NCI-H146 treated with DMSO at 0.1 percent for 48 hours (cell line): ENCODE data around the gene EPB42.
A peak's percentile ranks its signal among the peaks of the same experiment; 100 is the strongest.
"Not testable (repeated sequence)": the region's sequence is repeated elsewhere in the genome, so short reads cannot be mapped to it uniquely, and the experiment has no call there.

Experiments
- DNase-seq: peaks from one replicate; lab custom pipeline; 2025; ENCODE audit not compliant: unreplicated experiment; lab: John Stamatoyannopoulos, UW

Gene EPB42

GRCh38 chr15:43213466-43213865 lies 7.4 kb downstream of the EPB42 start:
- DNase-seq, result no peak

GRCh38 chr15:43212951-43213350 lies 7.9 kb downstream of the EPB42 start:
- DNase-seq, result no peak

- no peak for DNase-seq
Observed at GRCh38 chr15:43212299-43212698, 8.5 kb downstream of the EPB42 start.

GRCh38 chr15:43211224-43211735 lies 9.5 kb downstream of the EPB42 start:
- no peak for DNase-seq

- DNase-seq, result no peak
Observed at GRCh38 chr15:43210807-43211206, 10.0 kb downstream of the EPB42 start.

- DNase-seq, result no peak
Observed at GRCh38 chr15:43210172-43210745, 10.6 kb downstream of the EPB42 start.

- DNase-seq, result no peak
Observed at GRCh38 chr15:43209059-43209824, 11.6 kb downstream of the EPB42 start.

GRCh38 chr15:43208052-43209002 lies 12.5 kb downstream of the EPB42 start:
- no peak for DNase-seq

GRCh38 chr15:43207024-43207423 lies 13.8 kb downstream of the EPB42 start:
- DNase-seq, result no peak

- no peak for DNase-seq
Observed at GRCh38 chr15:43206054-43206453, 14.8 kb downstream of the EPB42 start.

- peak; percentile 8 for DNase-seq
Observed at GRCh38 chr15:43204016-43204901, 16.6 kb downstream of the EPB42 start.

- DNase-seq, result no peak
Observed at GRCh38 chr15:43199945-43200488, 20.8 kb downstream of the EPB42 start.

GRCh38 chr15:43198992-43199391 lies 21.8 kb downstream of the EPB42 start:
- DNase-seq, result no peak

GRCh38 chr15:43198556-43198955 lies 22.3 kb downstream of the EPB42 start:
- not testable (repeated sequence) for DNase-seq

- not testable (repeated sequence) for DNase-seq
Observed at GRCh38 chr15:43197773-43198172, 23.0 kb downstream of the EPB42 start.

- DNase-seq, result no peak
Observed at GRCh38 chr15:43196760-43197548, 23.9 kb downstream of the EPB42 start.

GRCh38 chr15:43194795-43195194 lies 26.0 kb downstream of the EPB42 start:
- no peak for DNase-seq

GRCh38 chr15:43193710-43194109 lies 27.1 kb downstream of the EPB42 start:
- no peak for DNase-seq

GRCh38 chr15:43190178-43190577 lies 30.6 kb downstream of the EPB42 start:
- DNase-seq, result no peak
